ENCODE results near the gene DACH1.

DNA sequence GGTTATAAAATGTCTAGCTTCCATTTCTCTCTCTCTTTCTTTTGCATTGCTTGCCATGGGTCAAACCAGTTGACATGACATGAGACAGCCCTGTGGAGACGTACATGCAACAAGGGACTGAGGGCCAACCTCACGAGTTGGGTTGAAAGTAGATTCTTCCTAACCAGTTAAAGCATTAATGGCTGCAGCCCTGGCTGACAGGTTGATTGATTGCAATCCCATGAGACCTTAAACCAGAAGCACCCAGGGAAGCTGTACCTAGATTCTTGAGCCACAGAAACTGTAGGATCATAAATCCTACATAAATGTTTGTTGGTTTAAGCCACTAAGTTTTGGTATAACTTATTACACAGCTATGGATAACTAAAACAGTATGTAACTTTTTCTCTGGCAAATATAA lies 373.8 kb downstream of the DACH1 start:
- TF ChIP-seq, protein P1, sequence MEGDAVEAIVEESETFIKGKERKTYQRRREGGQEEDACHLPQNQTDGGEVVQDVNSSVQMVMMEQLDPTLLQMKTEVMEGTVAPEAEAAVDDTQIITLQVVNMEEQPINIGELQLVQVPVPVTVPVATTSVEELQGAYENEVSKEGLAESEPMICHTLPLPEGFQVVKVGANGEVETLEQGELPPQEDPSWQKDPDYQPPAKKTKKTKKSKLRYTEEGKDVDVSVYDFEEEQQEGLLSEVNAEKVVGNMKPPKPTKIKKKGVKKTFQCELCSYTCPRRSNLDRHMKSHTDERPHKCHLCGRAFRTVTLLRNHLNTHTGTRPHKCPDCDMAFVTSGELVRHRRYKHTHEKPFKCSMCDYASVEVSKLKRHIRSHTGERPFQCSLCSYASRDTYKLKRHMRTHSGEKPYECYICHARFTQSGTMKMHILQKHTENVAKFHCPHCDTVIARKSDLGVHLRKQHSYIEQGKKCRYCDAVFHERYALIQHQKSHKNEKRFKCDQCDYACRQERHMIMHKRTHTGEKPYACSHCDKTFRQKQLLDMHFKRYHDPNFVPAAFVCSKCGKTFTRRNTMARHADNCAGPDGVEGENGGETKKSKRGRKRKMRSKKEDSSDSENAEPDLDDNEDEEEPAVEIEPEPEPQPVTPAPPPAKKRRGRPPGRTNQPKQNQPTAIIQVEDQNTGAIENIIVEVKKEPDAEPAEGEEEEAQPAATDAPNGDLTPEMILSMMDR (IDR thresholded peaks at IDR 0.05): no peak
- TF ChIP-seq POLR2A (IDR thresholded peaks at IDR 0.05): no peak

Measured in tibial nerve (tissue), 3 donors.